Lower lobe of right lung (tissue), 2 donors: ENCODE measurements around the gene PLXNA1. TPM values are rescaled to one million over a fixed set of nuclear protein-coding genes. Genes with fewer than 3 reads are reported as not detected.

Experiments used
- ATAC-seq, 2 donors: fragments of 200-7000 bp; cut with Tn5 transposase; one replicate each; pipeline ENCODE4 v1.9.1; 2020 to 2022; ENCODE audit warnings: mild to moderate bottlenecking in 2 of 2, moderate library complexity in 2 of 2
- DNase-seq: peaks from one replicate; pipeline ENCODE4 v3.0.0-alpha.2; 2020
- H3K27ac ChIP-seq: fragments of 200-600 bp; one replicate; pipeline ENCODE4 v1.8.0; 2022
- H3K27me3 ChIP-seq: fragments of 200-600 bp; one replicate; pipeline ENCODE4 v1.8.0; 2022; ENCODE audit warnings: low read depth
- H3K36me3 ChIP-seq: fragments of 200-600 bp; one replicate; pipeline ENCODE4 v1.8.0; 2022; ENCODE audit warnings: mild to moderate bottlenecking
- H3K4me1 ChIP-seq: fragments of 200-600 bp; one replicate; pipeline ENCODE4 v1.8.0; 2022
- H3K4me3 ChIP-seq: fragments of 200-600 bp; one replicate; pipeline ENCODE4 v1.8.0; 2022; ENCODE audit warnings: mild to moderate bottlenecking
- H3K9me3 ChIP-seq: fragments of 200-600 bp; one replicate; pipeline ENCODE4 v1.8.0; 2022
- CTCF ChIP-seq: fragments of 200-600 bp; IDR thresholded peaks from one replicate; pipeline ENCODE4 v1.8.0; 2022; ENCODE audit warnings: antibody characterized with exemption, mild to moderate bottlenecking
- intact Hi-C: fragments of 100-400 bp; cut with DNase I; formaldehyde crosslinking; loops from one replicate; pipeline ENCODE4 v1.11.0; 2022
- total RNA-seq: library from RNA; stranded (reverse); fragmentation: NEBNext Ultra II Directional; extraction: Animal tissue kit (Norgen Biotek cat#: 25700); gene quantifications from one replicate; pipeline ENCODE4 v1.2.1, GENCODE V29; 2021
- donor health status: DM: no; HTN: yes; CAD: no; lungs with severe emphysema.

Gene PLXNA1
- total RNA-seq, 1 donor from 2014 or later, result 48.1 TPM

- no peaks in the 10 kb centered on the region for H3K9me3 ChIP-seq
- intact Hi-C loops, result no loop called here
- no peak for DNase-seq
- H3K4me3 ChIP-seq, result no peak overlapping the region
- ATAC-seq, result peak; percentile 9 to 10
- H3K36me3 ChIP-seq, result peaks cover 13% of the 10 kb centered on the region
- peaks cover 44% of the 10 kb centered on the region for H3K4me1 ChIP-seq
- TF ChIP-seq CTCF, result no peak
- H3K27me3 ChIP-seq, result no peaks in the 10 kb centered on the region
- peak overlapping the region; percentile 65 for H3K27ac ChIP-seq
Observed at GRCh38 chr3:126994661-126995245, 11.8 kb downstream of the PLXNA1 start.

GRCh38 chr3:126995254-126995780, 12.4 kb downstream of the PLXNA1 start:
- ATAC-seq (peak in 1 of 2 donors; percentile 20), DNase-seq (no peak)
- Histone ChIP-seq H3K27ac (peak overlapping the region; percentile 65), H3K4me3 (no peak overlapping the region), H3K36me3 (peaks cover 7% of the 10 kb centered on the region), H3K4me1 (peaks cover 45% of the 10 kb centered on the region), H3K27me3 (no peaks in the 10 kb centered on the region), H3K9me3 (no peaks in the 10 kb centered on the region)
- TF ChIP-seq CTCF, result no peak
- intact Hi-C loops, result no loop called here

- Histone ChIP-seq H3K9me3 (no peaks in the 10 kb centered on the region), H3K4me3 (no peak overlapping the region), H3K36me3 (peaks cover 4% of the 10 kb centered on the region), H3K4me1 (peaks cover 50% of the 10 kb centered on the region), H3K27me3 (no peaks in the 10 kb centered on the region), H3K27ac (no peak overlapping the region)
- no peak for ATAC-seq
- DNase-seq, result no peak
- no peak for TF ChIP-seq CTCF
- intact Hi-C loops, result no loop called here
Observed at GRCh38 chr3:126995926-126996512, 13.1 kb downstream of the PLXNA1 start.

GRCh38 chr3:126996905-126997304, 14.0 kb downstream of the PLXNA1 start:
- no peak for TF ChIP-seq CTCF
- no peak for ATAC-seq
- DNase-seq, result no peak
- Histone ChIP-seq H3K9me3 (no peaks in the 10 kb centered on the region), H3K27me3 (no peaks in the 10 kb centered on the region), H3K4me1 (peaks cover 59% of the 10 kb centered on the region), H3K4me3 (no peak overlapping the region), H3K27ac (no peak overlapping the region), H3K36me3 (no peaks in the 10 kb centered on the region)
- intact Hi-C loops, result no loop called here

GRCh38 chr3:126997455-126998038, 14.6 kb downstream of the PLXNA1 start:
- Histone ChIP-seq H3K27me3 (no peaks in the 10 kb centered on the region), H3K27ac (no peak overlapping the region), H3K4me3 (no peak overlapping the region), H3K36me3 (no peaks in the 10 kb centered on the region), H3K4me1 (peaks cover 66% of the 10 kb centered on the region), H3K9me3 (no peaks in the 10 kb centered on the region)
- no peak for ATAC-seq
- intact Hi-C loops, result no loop called here
- no peak for DNase-seq
- no peak for TF ChIP-seq CTCF
